Body of pancreas (tissue), 4 donors: Measurements from ENCODE around the gene OSBPL5. TPM values are rescaled to one million over a fixed set of nuclear protein-coding genes. Genes with fewer than 3 reads are reported as not detected.

Experiments used
- ATAC-seq: fragments of 150-250 bp; one replicate; pipeline ENCODE4 v1.9.1; 2016
- DNase-seq, 4 donors: peaks; one replicate each; pipeline ENCODE4 v3.0.0-alpha.2; 2019
- H3K27ac ChIP-seq, 4 donors: fragments of 200-600 bp; sonication (generic); 1 replicate in 3 of 4; 2 replicates in 1 of 4; pipeline versions ENCODE4 v1.5.1 to v1.6.1; 2016 to 2019; ENCODE audit warnings: mild to moderate bottlenecking in 1 of 4, mixed read lengths in 1 of 4, moderate library complexity in 1 of 4
- H3K27me3 ChIP-seq, 2 donors: fragments of 200-600 bp; sonication (generic); one replicate each; pipeline ENCODE4 v1.6.0; 2016; ENCODE audit warnings: mild to moderate bottlenecking in 1 of 2
- H3K36me3 ChIP-seq, 2 donors: fragments of 200-600 bp; sonication (generic); replicated peaks in 1 of 2; 2 replicates each; pipeline ENCODE4 v1.5.1; 2016; ENCODE audit warnings: low read depth in 2 of 2; ENCODE audit not compliant: insufficient read depth in 1 of 2
- H3K4me1 ChIP-seq: fragments of 200-600 bp; sonication (generic); one replicate; pipeline ENCODE4 v1.6.0; 2016
- H3K4me3 ChIP-seq, 2 donors: fragments of 200-600 bp; sonication (generic); 1 replicate in 1 of 2; 2 replicates in 1 of 2; pipeline ENCODE4 v1.5.1; 2016 to 2019
- H3K9me3 ChIP-seq, 3 donors: fragments of 200-600 bp; sonication (generic); 1 replicate in 2 of 3; 2 replicates in 1 of 3; pipeline ENCODE4 v1.5.1; 2016
- POLR2A ChIP-seq, 3 donors: fragments of 450-650 bp; IDR thresholded peaks; one replicate each; pipeline ENCODE4 v1.6.1; 2016; ENCODE audit warnings: antibody characterized with exemption in 3 of 3, mild to moderate bottlenecking in 2 of 3
- WGBS, 2 donors: methylation state at CpG; one replicate each; pipeline ENCODE4 v1.1.5; 2017; 5-methylcytosine and 5-hydroxymethylcytosine counted together
- intact Hi-C: fragments of 100-400 bp; cut with DNase I; formaldehyde crosslinking; loops from one replicate; pipeline ENCODE4 v1.15.1; 2023
- total RNA-seq, 2 donors: library from RNA; depleted of rRNA; stranded (reverse); fragments of >200 nt; gene quantifications; one replicate each; pipeline ENCODE4 v1.1.0, GENCODE V29; 2016
- TF ChIP-seq, protein P1 (sequence below), 7 experiments: fragments of 450-650 bp in 4 of 7; fragments of 200-600 bp in 3 of 7; sonication (generic) in 3 of 7; IDR thresholded peaks; one replicate each; pipeline ENCODE4 v1.5.1; 2016 to 2019; ENCODE audit warnings: antibody characterized with exemption in 7 of 7

OSBPL5 gene
- total RNA-seq, 2 donors from 2014 or later: 22.3 to 62.0 TPM

GRCh38 chr11:3198815-3199214, 33.7 kb upstream of the OSBPL5 start:
- H3K27ac ChIP-seq: no peak overlapping the region
- peak in 1 of 4 donors; percentile 5 for DNase-seq
- 71 to 81% methylated on average over 14 to 15 of the region's 15 CpGs for WGBS, 2 donors
- peaks cover 9% of the 10 kb centered on the region for H3K4me1 ChIP-seq
- no peak for TF ChIP-seq POLR2A (IDR thresholded peaks at IDR 0.05)
- TF ChIP-seq, protein P1, sequence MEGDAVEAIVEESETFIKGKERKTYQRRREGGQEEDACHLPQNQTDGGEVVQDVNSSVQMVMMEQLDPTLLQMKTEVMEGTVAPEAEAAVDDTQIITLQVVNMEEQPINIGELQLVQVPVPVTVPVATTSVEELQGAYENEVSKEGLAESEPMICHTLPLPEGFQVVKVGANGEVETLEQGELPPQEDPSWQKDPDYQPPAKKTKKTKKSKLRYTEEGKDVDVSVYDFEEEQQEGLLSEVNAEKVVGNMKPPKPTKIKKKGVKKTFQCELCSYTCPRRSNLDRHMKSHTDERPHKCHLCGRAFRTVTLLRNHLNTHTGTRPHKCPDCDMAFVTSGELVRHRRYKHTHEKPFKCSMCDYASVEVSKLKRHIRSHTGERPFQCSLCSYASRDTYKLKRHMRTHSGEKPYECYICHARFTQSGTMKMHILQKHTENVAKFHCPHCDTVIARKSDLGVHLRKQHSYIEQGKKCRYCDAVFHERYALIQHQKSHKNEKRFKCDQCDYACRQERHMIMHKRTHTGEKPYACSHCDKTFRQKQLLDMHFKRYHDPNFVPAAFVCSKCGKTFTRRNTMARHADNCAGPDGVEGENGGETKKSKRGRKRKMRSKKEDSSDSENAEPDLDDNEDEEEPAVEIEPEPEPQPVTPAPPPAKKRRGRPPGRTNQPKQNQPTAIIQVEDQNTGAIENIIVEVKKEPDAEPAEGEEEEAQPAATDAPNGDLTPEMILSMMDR (IDR thresholded peaks at IDR 0.05): no peak
- intact Hi-C loops: no loop called here
- H3K27me3 ChIP-seq: peaks cover 0 to 13% of the 10 kb centered on the region in 2 donors
- no peak overlapping the region for H3K4me3 ChIP-seq
- H3K9me3 ChIP-seq: no peaks in the 10 kb centered on the region
- ATAC-seq: no peak
- H3K36me3 ChIP-seq: no peaks in the 10 kb centered on the region

GRCh38 chr11:3197878-3198528, 32.9 kb upstream of the OSBPL5 start:
- H3K36me3 ChIP-seq: no peaks in the 10 kb centered on the region
- peaks cover under 1% of the 10 kb centered on the region for H3K4me1 ChIP-seq
- WGBS, 2 donors: 64 to 71% methylated on average over 4 to 8 of the region's 8 CpGs
- no peak overlapping the region for H3K4me3 ChIP-seq
- intact Hi-C loops: no loop called here
- no peak overlapping the region for H3K27ac ChIP-seq
- peaks cover 0 to 8% of the 10 kb centered on the region in 2 donors for H3K27me3 ChIP-seq
- DNase-seq (peak in 1 of 4 donors; percentile 5), ATAC-seq (no peak)
- H3K9me3 ChIP-seq: no peaks in the 10 kb centered on the region
- no peak for TF ChIP-seq POLR2A (IDR thresholded peaks at IDR 0.05)
- TF ChIP-seq, protein P1 (IDR thresholded peaks at IDR 0.05): no peak

DNA sequence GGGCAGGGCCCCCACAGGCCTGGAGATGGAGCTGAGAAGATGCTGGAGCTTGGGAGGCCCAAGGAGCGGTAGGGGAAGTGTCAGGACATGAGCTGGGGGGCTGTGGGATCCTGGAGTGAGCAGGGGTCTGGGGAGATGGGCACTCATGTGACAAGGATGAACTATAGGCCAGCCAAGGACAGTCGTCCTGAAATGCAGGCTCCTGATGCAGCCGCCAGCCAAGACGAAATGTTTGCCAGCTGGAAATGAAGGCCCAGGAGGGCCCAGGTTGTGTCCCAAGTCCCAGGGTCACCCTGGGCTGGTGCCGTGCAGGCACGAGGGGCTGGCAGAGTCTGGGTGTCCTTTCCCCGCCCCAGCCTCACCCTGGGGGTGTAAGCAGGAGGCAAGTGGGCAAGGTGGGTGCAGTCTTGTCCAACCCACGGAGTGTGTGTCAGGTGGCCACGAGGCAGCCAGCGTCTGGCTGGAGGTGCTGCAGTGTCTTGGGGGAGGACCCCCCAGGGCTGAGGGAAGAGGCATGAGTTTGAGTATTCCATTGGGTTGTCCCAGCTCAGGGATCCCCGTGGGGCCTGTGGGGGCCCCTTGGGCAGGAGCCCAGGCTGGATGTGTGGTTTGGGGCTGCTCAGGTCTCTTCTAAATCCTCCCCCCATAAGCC, 32.1 kb upstream of the OSBPL5 start:
- H3K4me3 ChIP-seq: no peak overlapping the region
- H3K4me1 ChIP-seq: no peaks in the 10 kb centered on the region
- peaks cover 0 to 4% of the 10 kb centered on the region in 2 donors for H3K27me3 ChIP-seq
- DNase-seq: no peak
- ATAC-seq: no peak
- WGBS, 2 donors: 35 to 78% methylated on average over 4 to 10 of the region's 11 CpGs
- no peaks in the 10 kb centered on the region for H3K36me3 ChIP-seq
- no peaks in the 10 kb centered on the region for H3K9me3 ChIP-seq
- TF ChIP-seq, protein P1 (IDR thresholded peaks at IDR 0.05): no peak
- no peak for TF ChIP-seq POLR2A (IDR thresholded peaks at IDR 0.05)
- H3K27ac ChIP-seq: no peak overlapping the region
- intact Hi-C loops: no loop called here

- 68 to 82% methylated on average over 4 to 19 of the region's 23 CpGs for WGBS, 2 donors
- no peaks in the 10 kb centered on the region for H3K27me3 ChIP-seq
- no peak for ATAC-seq
- intact Hi-C loops: no loop called here
- DNase-seq: no peak
- no peaks in the 10 kb centered on the region for H3K9me3 ChIP-seq
- no peak overlapping the region for H3K27ac ChIP-seq
- no peaks in the 10 kb centered on the region for H3K36me3 ChIP-seq
- no peak overlapping the region for H3K4me3 ChIP-seq
- no peak for TF ChIP-seq POLR2A (IDR thresholded peaks at IDR 0.05)
- TF ChIP-seq, protein P1 (IDR thresholded peaks at IDR 0.05): no peak
- no peaks in the 10 kb centered on the region for H3K4me1 ChIP-seq
Measured at GRCh38 chr11:3196161-3197043, 31.3 kb upstream of the OSBPL5 start.
